AG04450 (cell line): ENCODE results near the gene UBR3. TPM values are rescaled to one million over a fixed set of nuclear protein-coding genes. Genes with fewer than 3 reads are reported as not detected.

ENCODE experiments used
- CTCF ChIA-PET: fragments of 300-600, 350-600 bp; formaldehyde crosslinking; extraction: SDS; loops from one replicate; lab custom pipeline; 2022; ENCODE audit warnings: antibody characterized with exemption, inconsistent platforms; lab: Charles Lee
- POLR2A ChIA-PET: fragments of 350-600 bp; formaldehyde crosslinking; extraction: SDS; loops from one replicate; lab custom pipeline; 2021; ENCODE audit warnings: antibody characterized with exemption, inconsistent platforms; lab: Yijun Ruan, JAX
- DNase-seq: peaks from one replicate; pipeline ENCODE4 v3.0.0-alpha.2; 2011; ENCODE audit warnings: low read depth, low spot score
- H3K27ac ChIP-seq: one replicate; pipeline ENCODE4 v1.5.1; 2012; ENCODE audit warnings: low read depth, low read length, control low read depth
- H3K27me3 ChIP-seq: one replicate; pipeline ENCODE4 v1.6.0; 2012; ENCODE audit warnings: low read length; ENCODE audit not compliant: control insufficient read depth, insufficient read depth
- H3K4me3 ChIP-seq: 2 replicates; pipeline ENCODE4 v1.5.1; 2011; ENCODE audit warnings: mild to moderate bottlenecking, low read depth, low read length, control low read depth
- H3K9me3 ChIP-seq: 2 replicates; pipeline ENCODE4 v1.5.1; 2012; ENCODE audit warnings: low read length; ENCODE audit not compliant: control insufficient read depth, insufficient read depth
- polyA plus RNA-seq: library from polyadenylated mRNA; depleted of rRNA; stranded (reverse); fragments of >200 nt; gene quantifications from 2 replicates; pipeline ENCODE4 v1.2.3, GENCODE V29; 2011
- TF ChIP-seq, protein P1 (sequence below): IDR thresholded peaks from 2 replicates; pipeline ENCODE4 v1.5.1; 2011; ENCODE audit warnings: low read depth, low read length, control low read depth, inconsistent platforms

UBR3 gene
- polyA plus RNA-seq, 1 experiment: 20.3 TPM

DNA sequence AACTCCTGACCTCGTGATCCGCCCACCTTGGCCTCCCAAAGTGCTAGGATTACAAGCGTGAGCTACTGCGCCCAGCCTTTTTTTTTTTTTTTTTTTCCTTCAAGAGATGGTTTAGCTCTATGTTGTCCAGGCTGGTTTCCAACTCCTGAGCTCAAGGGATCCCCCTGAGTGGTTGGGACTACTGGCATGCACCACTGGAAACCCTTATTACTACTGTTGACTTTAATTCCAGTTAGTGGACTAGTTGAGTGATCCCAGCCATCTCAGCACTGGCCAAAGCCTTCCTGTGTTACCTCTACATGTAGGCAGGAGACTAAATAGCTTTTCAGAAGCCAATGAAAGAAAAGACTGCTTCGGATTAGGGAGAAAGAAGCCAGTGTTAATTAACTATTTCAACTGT lies 36.7 kb upstream of the UBR3 start:
- H3K27me3 ChIP-seq: peaks cover 3% of the 10 kb centered on the region
- ChIA-PET CTCF (interaction anchor here (0.6 to 3.0 kb wide), 13 partner anchors 12 to 339 kb away, joined by 3 to 25 read pairs (median 5); partner anchors contain the start of genes FASTKD1 and KLHL23), POLR2A (no interaction called here)
- DNase-seq: no peak
- no peaks in the 10 kb centered on the region for H3K9me3 ChIP-seq
- no peak overlapping the region for H3K4me3 ChIP-seq
- TF ChIP-seq, protein P1, sequence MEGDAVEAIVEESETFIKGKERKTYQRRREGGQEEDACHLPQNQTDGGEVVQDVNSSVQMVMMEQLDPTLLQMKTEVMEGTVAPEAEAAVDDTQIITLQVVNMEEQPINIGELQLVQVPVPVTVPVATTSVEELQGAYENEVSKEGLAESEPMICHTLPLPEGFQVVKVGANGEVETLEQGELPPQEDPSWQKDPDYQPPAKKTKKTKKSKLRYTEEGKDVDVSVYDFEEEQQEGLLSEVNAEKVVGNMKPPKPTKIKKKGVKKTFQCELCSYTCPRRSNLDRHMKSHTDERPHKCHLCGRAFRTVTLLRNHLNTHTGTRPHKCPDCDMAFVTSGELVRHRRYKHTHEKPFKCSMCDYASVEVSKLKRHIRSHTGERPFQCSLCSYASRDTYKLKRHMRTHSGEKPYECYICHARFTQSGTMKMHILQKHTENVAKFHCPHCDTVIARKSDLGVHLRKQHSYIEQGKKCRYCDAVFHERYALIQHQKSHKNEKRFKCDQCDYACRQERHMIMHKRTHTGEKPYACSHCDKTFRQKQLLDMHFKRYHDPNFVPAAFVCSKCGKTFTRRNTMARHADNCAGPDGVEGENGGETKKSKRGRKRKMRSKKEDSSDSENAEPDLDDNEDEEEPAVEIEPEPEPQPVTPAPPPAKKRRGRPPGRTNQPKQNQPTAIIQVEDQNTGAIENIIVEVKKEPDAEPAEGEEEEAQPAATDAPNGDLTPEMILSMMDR: no peak
- no peak overlapping the region for H3K27ac ChIP-seq

DNA sequence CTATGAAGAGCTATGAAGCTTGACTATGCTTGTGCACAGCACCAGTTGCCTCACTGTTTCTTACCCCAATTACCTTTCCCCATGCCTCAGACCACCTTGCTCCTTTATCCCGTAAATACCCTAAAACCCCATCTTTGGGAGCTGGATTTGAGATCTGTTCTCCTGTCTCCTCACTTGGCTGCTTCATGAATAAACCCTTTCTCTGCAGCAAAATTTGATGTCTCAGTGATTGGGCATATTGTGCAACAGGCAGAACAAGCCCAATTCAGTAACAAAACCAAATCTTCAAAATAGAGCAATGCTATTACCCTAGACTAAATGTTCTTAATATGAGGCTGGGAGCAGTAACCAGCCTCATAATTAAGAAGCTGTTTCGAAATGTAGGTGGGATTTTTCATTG lies 32.1 kb upstream of the UBR3 start:
- H3K4me3 ChIP-seq: no peak overlapping the region
- no peak for DNase-seq
- CTCF ChIA-PET: no interaction called here
- TF ChIP-seq, protein P1: no peak
- H3K27ac ChIP-seq: no peak overlapping the region
- POLR2A ChIA-PET: no interaction called here
- H3K27me3 ChIP-seq: no peaks in the 10 kb centered on the region
- H3K9me3 ChIP-seq: no peaks in the 10 kb centered on the region

DNA sequence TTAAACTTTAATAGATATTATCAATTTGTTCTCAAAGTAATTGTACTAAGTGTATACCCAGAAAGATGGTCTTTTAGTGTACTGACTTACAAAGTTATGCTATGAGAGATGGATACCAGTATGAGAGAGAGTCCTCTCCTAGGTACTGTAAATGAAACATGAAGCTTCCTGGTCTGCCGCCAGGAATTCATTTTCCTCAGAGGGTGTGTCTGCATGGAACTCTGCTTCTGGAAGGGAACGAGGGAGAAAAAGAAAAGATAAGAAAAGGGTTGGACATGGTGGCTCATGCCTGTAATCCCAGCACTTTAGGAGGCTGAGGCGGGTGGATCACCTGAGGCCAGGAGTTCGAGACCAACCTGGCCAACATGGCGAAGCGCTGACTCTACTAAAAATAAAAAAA lies 30.8 kb upstream of the UBR3 start:
- no peaks in the 10 kb centered on the region for H3K27me3 ChIP-seq
- TF ChIP-seq, protein P1: no peak

DNA sequence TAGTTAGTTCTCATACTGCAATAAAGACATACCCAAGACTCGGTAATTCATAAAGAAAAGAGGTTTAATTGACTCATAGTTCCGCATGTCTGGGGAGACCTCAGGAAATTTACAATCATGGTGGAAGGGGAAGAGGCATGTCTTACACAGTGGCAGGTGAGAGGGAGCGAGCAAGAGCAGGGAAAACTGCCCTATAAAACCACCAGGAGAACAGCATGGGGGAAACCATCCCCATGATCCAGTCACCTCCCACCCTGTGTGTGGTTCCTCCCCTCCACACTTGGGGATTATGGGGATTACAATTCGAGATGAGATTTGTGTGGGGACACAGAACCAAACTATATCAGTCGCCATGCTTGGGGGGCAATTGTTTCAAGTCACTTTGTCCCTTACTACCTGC lies 29.7 kb upstream of the UBR3 start:
- no peak for DNase-seq
- H3K4me3 ChIP-seq: no peak overlapping the region
- CTCF ChIA-PET: interaction anchor here (1.7 kb wide), 1 partner anchor 9 kb away, joined by 4 read pairs; no protein-coding TSS in a partner anchor
- H3K27ac ChIP-seq: no peak overlapping the region
- TF ChIP-seq, protein P1: no peak
- POLR2A ChIA-PET: no interaction called here
- H3K27me3 ChIP-seq: no peaks in the 10 kb centered on the region
- H3K9me3 ChIP-seq: no peaks in the 10 kb centered on the region

More for the DNA sequence above, 30.8 kb upstream of the UBR3 start:
- ChIA-PET CTCF (no interaction called here), POLR2A (interaction anchor here (1.3 kb wide), 1 partner anchor 21 kb away, joined by 3 read pairs; no protein-coding TSS in a partner anchor)
- Histone ChIP-seq H3K4me3 (no peak overlapping the region), H3K27ac (no peak overlapping the region), H3K9me3 (no peaks in the 10 kb centered on the region)
- no peak for DNase-seq

DNA sequence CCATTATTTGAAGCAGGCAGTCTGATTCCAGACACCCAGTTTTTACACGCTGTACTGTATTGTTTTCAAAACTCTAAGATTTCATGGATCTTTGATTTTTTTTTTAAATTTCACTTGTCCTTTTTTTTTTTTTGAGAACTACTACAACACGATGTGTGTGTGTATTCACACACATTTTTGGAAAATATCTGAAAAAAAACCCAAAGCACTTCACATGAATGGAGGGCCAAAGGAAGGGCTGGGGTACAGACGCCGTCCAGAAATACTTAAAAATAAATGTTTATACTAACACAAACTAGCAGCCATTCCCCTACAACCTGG lies 28.9 kb upstream of the UBR3 start:
- ChIA-PET POLR2A (interaction anchor here (0.8 to 1.2 kb wide), 2 partner anchors 10 to 30 kb away, joined by 3 read pairs; no protein-coding TSS in a partner anchor), CTCF (interaction anchor here (1.0 to 1.7 kb wide), 2 partner anchors 10 to 318 kb away, joined by 3 to 4 read pairs; no protein-coding TSS in a partner anchor)
- peak overlapping the region; percentile 82 for H3K27ac ChIP-seq

More for the DNA sequence above, 28.9 kb upstream of the UBR3 start:
- DNase-seq: no peak
- TF ChIP-seq, protein P1: no peak
- peak overlapping the region; percentile 88 for H3K4me3 ChIP-seq
- H3K9me3 ChIP-seq: no peaks in the 10 kb centered on the region
- no peaks in the 10 kb centered on the region for H3K27me3 ChIP-seq
